Measurements from ENCODE around the gene TRIM52. TPM values are rescaled to one million over a fixed set of nuclear protein-coding genes. Genes with fewer than 3 reads are reported as not detected.
A peak's percentile ranks its signal among the peaks of the same experiment; 100 is the strongest.

The TRIM52 gene
- total and polyA plus RNA-seq, 2 of the 13 experiments (the other 11 are each of a cell fraction or from before 2014, with no cell fraction given): 7.2 to 11.6 TPM

DNA sequence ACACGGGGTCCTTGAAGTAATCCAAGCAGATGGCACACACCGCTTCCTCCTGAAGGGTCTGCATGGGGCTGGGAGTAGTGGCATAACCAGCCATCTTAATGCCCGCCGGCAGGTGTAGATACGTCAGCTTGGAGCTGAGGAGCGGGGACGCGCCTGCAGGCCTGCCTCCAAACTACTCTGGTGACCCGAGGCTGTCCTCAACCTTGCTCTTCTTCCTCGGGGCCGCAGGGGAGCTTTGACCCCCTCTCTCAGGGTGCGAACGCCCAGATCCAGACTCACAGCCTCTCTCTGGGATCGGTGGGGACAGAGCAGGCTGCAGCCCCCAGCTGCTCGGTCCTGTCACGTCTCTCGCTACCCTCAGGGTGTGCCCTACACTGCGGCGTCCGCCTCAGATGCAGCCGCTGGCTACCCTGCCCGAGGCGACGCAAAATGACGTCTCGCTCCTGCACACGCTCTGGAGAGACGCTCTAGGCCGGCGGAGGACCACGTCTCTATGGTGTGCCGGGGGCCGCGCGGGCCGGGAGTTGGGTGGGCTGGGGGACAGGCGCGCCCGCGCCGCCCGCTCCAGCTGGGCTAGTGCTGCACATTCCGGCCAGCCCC is at the start of gene TRIM52 (continued):
- TF ChIP-seq ZBTB37 (CRISPR knock-in tag; IDR thresholded peaks at IDR 0.05) (no peak), ZNF569 (CRISPR knock-in tag; IDR thresholded peaks at IDR 0.05; ENCODE audit: borderline replicate concordance) (no peak), YEATS2 (CRISPR knock-in tag; IDR thresholded peaks at IDR 0.05; ENCODE audit: borderline replicate concordance) (peak; percentile 90), HHEX (CRISPR knock-in tag; IDR thresholded peaks at IDR 0.05) (no peak), ZNF414 (CRISPR knock-in tag; IDR thresholded peaks at IDR 0.05) (no peak; the same call in 1 of the 2 replicates), ZNF605 (CRISPR knock-in tag; IDR thresholded peaks at IDR 0.05) (no peak), RARA (CRISPR knock-in tag; IDR thresholded peaks at IDR 0.05) (peak; percentile 68; the same call in 1 of the 2 replicates), CBX1 (IDR thresholded peaks at IDR 0.05; ENCODE audit: low read depth) (peak; percentile 41), NFE2L2 (IDR thresholded peaks at IDR 0.05; ENCODE audit: low read length) (no peak), RBAK (CRISPR knock-in tag; IDR thresholded peaks at IDR 0.05) (no peak), BCL6 (CRISPR knock-in tag; IDR thresholded peaks at IDR 0.05) (peak; percentile 59)
- TF ChIP-seq, protein P1, sequence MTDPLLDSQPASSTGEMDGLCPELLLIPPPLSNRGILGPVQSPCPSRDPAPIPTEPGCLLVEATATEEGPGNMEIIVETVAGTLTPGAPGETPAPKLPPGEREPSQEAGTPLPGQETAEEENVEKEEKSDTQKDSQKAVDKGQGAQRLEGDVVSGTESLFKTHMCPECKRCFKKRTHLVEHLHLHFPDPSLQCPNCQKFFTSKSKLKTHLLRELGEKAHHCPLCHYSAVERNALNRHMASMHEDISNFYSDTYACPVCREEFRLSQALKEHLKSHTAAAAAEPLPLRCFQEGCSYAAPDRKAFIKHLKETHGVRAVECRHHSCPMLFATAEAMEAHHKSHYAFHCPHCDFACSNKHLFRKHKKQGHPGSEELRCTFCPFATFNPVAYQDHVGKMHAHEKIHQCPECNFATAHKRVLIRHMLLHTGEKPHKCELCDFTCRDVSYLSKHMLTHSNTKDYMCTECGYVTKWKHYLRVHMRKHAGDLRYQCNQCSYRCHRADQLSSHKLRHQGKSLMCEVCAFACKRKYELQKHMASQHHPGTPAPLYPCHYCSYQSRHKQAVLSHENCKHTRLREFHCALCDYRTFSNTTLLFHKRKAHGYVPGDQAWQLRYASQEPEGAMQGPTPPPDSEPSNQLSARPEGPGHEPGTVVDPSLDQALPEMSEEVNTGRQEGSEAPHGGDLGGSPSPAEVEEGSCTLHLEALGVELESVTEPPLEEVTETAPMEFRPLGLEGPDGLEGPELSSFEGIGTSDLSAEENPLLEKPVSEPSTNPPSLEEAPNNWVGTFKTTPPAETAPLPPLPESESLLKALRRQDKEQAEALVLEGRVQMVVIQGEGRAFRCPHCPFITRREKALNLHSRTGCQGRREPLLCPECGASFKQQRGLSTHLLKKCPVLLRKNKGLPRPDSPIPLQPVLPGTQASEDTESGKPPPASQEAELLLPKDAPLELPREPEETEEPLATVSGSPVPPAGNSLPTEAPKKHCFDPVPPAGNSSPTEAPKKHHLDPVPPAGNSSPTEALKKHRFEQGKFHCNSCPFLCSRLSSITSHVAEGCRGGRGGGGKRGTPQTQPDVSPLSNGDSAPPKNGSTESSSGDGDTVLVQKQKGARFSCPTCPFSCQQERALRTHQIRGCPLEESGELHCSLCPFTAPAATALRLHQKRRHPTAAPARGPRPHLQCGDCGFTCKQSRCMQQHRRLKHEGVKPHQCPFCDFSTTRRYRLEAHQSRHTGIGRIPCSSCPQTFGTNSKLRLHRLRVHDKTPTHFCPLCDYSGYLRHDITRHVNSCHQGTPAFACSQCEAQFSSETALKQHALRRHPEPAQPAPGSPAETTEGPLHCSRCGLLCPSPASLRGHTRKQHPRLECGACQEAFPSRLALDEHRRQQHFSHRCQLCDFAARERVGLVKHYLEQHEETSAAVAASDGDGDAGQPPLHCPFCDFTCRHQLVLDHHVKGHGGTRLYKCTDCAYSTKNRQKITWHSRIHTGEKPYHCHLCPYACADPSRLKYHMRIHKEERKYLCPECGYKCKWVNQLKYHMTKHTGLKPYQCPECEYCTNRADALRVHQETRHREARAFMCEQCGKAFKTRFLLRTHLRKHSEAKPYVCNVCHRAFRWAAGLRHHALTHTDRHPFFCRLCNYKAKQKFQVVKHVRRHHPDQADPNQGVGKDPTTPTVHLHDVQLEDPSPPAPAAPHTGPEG (CRISPR knock-in tag; IDR thresholded peaks at IDR 0.05): no peak
- TF ChIP-seq, protein P2, sequence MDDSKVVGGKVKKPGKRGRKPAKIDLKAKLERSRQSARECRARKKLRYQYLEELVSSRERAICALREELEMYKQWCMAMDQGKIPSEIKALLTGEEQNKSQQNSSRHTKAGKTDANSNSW (CRISPR knock-in tag; IDR thresholded peaks at IDR 0.05; ENCODE audit: borderline replicate concordance): no peak
- TF ChIP-seq, protein P3, sequence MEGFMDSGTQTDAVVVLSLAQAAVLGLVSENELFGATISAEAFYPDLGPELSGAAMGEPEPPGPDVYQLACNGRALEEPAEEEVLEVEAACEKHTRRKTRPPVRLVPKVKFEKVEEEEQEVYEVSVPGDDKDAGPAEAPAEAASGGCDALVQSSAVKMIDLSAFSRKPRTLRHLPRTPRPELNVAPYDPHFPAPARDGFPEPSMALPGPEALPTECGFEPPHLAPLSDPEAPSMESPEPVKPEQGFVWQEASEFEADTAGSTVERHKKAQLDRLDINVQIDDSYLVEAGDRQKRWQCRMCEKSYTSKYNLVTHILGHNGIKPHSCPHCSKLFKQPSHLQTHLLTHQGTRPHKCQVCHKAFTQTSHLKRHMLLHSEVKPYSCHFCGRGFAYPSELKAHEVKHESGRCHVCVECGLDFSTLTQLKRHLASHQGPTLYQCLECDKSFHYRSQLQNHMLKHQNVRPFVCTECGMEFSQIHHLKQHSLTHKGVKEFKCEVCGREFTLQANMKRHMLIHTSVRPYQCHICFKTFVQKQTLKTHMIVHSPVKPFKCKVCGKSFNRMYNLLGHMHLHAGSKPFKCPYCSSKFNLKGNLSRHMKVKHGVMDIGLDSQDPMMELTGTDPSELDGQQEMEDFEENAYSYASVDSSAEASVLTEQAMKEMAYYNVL (CRISPR knock-in tag; IDR thresholded peaks at IDR 0.05; ENCODE audit: borderline replicate concordance): no peak; the same call in 1 of the 2 replicates

All from HepG2 (cell line).